Tibial nerve (tissue), 4 donors: Measurements from ENCODE around the gene STAT5B.

Experiments used
- EP300 ChIP-seq, 2 donors: sonication (generic); formaldehyde crosslinking; IDR thresholded peaks; one replicate each; pipeline ENCODE4 v1.6.1; 2017; ENCODE audit warnings: antibody characterized with exemption in 2 of 2, mild to moderate bottlenecking in 1 of 2
- POLR2A ChIP-seq, 2 donors: fragments of 450-650 bp; IDR thresholded peaks; one replicate each; pipeline ENCODE4 v1.6.1; 2017; ENCODE audit warnings: antibody characterized with exemption in 2 of 2, mild to moderate bottlenecking in 2 of 2, moderate library complexity in 2 of 2
- TF ChIP-seq, protein P1 (sequence below), 5 experiments: fragments of 200-600 bp in 3 of 5; fragments of 450-650 bp in 2 of 5; sonication (generic) in 3 of 5; IDR thresholded peaks; one replicate each; pipeline ENCODE4 v1.5.1; 2016 to 2019; ENCODE audit warnings: antibody characterized with exemption in 5 of 5, mild to moderate bottlenecking in 3 of 5, moderate library complexity in 2 of 5

DNA sequence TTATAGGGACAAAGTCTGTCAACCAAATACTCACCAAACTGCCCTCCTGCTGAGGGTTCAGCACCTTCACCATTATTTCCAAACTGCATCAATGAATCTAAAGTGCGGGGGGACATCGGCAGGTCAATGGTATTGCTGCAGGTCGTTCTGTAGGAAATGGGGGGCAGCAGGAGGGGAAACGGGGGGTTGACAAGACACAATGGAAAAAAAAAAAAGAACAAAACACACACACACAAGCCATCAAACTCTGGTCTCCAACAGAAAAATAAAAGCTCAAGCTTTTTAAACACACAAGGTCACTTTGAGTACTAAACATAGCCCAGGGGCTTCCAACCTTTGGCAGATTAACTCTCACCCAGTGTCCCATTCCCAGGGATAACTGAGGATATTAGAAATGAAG is 40.6 kb upstream of the STAT5B start:
- TF ChIP-seq EP300 (IDR thresholded peaks at IDR 0.05) (no peak), POLR2A (IDR thresholded peaks at IDR 0.05) (no peak)
- TF ChIP-seq, protein P1, sequence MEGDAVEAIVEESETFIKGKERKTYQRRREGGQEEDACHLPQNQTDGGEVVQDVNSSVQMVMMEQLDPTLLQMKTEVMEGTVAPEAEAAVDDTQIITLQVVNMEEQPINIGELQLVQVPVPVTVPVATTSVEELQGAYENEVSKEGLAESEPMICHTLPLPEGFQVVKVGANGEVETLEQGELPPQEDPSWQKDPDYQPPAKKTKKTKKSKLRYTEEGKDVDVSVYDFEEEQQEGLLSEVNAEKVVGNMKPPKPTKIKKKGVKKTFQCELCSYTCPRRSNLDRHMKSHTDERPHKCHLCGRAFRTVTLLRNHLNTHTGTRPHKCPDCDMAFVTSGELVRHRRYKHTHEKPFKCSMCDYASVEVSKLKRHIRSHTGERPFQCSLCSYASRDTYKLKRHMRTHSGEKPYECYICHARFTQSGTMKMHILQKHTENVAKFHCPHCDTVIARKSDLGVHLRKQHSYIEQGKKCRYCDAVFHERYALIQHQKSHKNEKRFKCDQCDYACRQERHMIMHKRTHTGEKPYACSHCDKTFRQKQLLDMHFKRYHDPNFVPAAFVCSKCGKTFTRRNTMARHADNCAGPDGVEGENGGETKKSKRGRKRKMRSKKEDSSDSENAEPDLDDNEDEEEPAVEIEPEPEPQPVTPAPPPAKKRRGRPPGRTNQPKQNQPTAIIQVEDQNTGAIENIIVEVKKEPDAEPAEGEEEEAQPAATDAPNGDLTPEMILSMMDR (IDR thresholded peaks at IDR 0.05), result no peak
